NCI-H1436 (cell line): Measurements from ENCODE around the gene PIK3C3.

Experiments
- DNase-seq: peaks from one replicate; lab custom pipeline; 2025; lab: John Stamatoyannopoulos, UW

Gene PIK3C3

DNA sequence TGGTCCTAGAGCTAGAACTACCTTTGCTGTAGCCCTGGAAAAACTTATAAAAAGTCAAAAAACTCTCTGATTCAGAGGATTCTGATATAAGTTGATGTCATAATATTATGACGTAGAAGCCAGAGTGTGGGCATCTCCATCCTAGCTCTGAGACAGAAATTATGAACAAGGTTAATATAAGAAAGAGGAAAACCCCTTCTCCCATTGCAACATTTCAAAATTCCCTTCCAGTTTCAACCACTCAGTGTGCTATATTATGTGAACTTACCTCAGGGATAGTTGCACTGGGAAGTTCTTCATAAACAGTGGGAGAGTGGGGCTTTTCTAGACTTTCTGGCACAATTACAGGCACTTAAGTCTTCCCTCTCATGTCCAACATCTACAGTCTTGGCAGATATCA is 171.6 kb downstream of the PIK3C3 start:
- no peak for DNase-seq

DNA sequence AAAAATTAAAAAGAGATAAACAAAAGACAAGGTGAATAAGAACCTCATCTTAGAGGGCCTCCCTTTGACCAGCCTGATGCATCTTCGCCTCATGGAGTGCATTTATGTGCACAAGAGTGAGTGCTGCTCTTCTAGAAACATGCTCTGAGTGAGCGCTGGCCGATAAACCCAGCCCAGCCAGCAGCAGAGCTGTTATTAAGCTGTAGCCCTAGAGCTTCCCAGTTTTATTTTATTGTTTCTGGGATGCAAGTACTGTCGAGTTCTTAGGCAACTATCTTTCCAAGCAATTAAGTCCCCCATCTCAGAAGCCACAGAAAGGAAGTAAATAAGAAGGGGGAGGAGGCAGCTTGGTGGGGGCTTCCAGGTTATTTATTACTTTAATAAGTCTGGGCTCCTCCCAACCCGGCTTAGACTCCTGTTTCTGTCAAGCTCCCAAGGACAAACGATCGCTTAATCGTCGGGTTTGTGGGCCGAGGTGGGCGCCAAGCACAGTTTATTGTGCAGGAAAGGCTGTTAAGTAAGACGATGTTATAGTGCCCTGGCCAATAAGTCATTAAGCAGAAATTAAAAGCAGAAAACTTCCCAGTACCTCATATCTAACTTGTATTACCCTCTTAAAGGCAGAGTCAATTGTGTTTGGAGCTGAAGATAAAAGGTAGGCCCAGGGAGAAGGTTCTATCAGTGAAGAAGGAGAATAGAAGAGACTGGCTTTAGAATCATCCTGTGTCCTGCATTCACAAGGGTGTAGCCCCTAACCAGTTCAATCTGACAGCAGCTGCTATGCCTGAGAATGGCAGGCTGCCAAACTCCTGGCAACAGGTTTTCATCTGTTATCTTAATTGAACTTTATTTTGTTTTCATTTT is 176.3 kb downstream of the PIK3C3 start:
- DNase-seq = no peak

DNA sequence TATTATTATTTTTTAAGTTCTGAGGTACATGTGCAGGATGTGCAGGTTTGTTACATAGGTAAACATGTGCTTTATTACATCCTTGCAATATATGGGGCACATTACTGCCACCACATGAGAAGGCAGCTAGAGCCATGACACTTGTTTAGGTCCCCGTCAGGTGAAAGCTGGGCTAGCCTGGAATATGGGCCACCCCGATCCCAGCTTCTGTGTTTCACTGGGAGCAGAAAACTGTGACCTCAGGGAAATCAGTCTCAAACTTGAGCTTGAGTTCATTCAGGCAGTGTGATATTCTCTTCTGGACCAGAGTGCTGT is 176.9 kb downstream of the PIK3C3 start:
- no peak for DNase-seq
